Measurements from ENCODE around the gene EMD. TPM values are rescaled to one million over a fixed set of nuclear protein-coding genes. Genes with fewer than 3 reads are reported as not detected.
A peak's percentile ranks its signal among the peaks of the same experiment; 100 is the strongest.

EMD gene
- total and polyA plus RNA-seq, 7 experiments from 2014 or later, result 31.5 to 141 (median 81.7) TPM

- Mint-ChIP-seq H3K36me3 (peaks cover 0 to 21% (median 0%) of the 10 kb centered on the region in 5 donors), H3K4me1 (peaks cover 0 to 25% (median 17%) of the 10 kb centered on the region in 7 donors), H3K27me3 (no peaks in the 10 kb centered on the region), H3K4me3 (peak overlapping the region; percentile 85 to 98 (median 92)), H3K27ac (peak overlapping the region; percentile 87 to 96 (median 88)), H3K9me3 (no peaks in the 10 kb centered on the region)
- intact Hi-C loops (cut with micrococcal nuclease), result loop anchor here (1.0 to 10.0 kb wide), 8 partner anchors 9 to 576 kb away; partner anchors contain the start of genes HCFC1 (in 2 of the 2), ATP6AP1 (in 1 of the 2), EMD (in 1 of the 2) and FAM3A (in 1 of the 2)
- Histone ChIP-seq H3K4me3 (ENCODE audit: low read length) (peak overlapping the region; percentile 82), H3K27me3 (ENCODE audit: control insufficient read depth in 2 of 2, insufficient read depth in 2 of 2, low read length in 2 of 2) (no peaks in the 10 kb centered on the region), H3K36me3 (ENCODE audit: control insufficient read depth in 2 of 3, insufficient read depth in 3 of 3, low read length in 3 of 3) (peaks cover 0 to 28% (median 11%) of the 10 kb centered on the region in 3 experiments), H3K27ac (ENCODE audit: low read depth, low read length) (peak overlapping the region; percentile 91), H3K9me3 (ENCODE audit: control insufficient read depth in 2 of 3, low read length in 3 of 3) (no peaks in the 10 kb centered on the region), H3K4me1 (ENCODE audit: control insufficient read depth in 2 of 2, insufficient read depth in 2 of 2, low read length in 2 of 2) (peaks cover 29 to 37% of the 10 kb centered on the region in 2 donors)
- ATAC-seq (no peak), DNase-seq (no peak)
- ChIA-PET CTCF (interaction anchor here (0.6 kb wide), 2 partner anchors 57 to 110 kb away, joined by 3 read pairs; no protein-coding TSS in a partner anchor), POLR2A (interaction anchor here (0.6 to 4.2 kb wide), 12 partner anchors 12 to 399 kb away, joined by 3 to 45 read pairs (median 4); partner anchors contain the start of genes DNASE1L1 and RPL10)
Observed at GRCh38 chrX:154370300-154371016, 8.6 kb upstream of the EMD start.

- H3K36me3 Mint-ChIP-seq, result peaks cover 0 to 19% (median 0%) of the 10 kb centered on the region in 5 donors
- peak; percentile 77 for ATAC-seq
- ChIA-PET POLR2A (interaction anchor here (0.6 to 4.2 kb wide), 13 partner anchors 8 to 400 kb away, joined by 3 to 45 read pairs (median 4); partner anchors contain the start of genes DNASE1L1, EMD and RPL10), CTCF (interaction anchor here (0.6 kb wide), 1 partner anchor 110 kb away, joined by 3 read pairs; no protein-coding TSS in a partner anchor)
- intact Hi-C loops (cut with micrococcal nuclease), result loop anchor here (1.0 to 10.0 kb wide), 8 partner anchors 8 to 576 kb away; partner anchors contain the start of genes HCFC1 (in 2 of the 2), ATP6AP1 (in 1 of the 2), EMD (in 1 of the 2) and FAM3A (in 1 of the 2)
- DNase-seq, result peak; percentile 73 to 91 (median 89)
- no peaks in the 10 kb centered on the region for H3K9me3 Mint-ChIP-seq
- Histone ChIP-seq H3K4me3 (ENCODE audit: low read length) (peak overlapping the region; percentile 82), H3K4me1 (ENCODE audit: control insufficient read depth in 2 of 2, insufficient read depth in 2 of 2, low read length in 2 of 2) (peaks cover 29 to 37% of the 10 kb centered on the region in 2 donors), H3K27me3 (ENCODE audit: control insufficient read depth in 2 of 2, insufficient read depth in 2 of 2, low read length in 2 of 2) (no peaks in the 10 kb centered on the region), H3K27ac (ENCODE audit: low read depth, low read length) (peak overlapping the region; percentile 91), H3K36me3 (ENCODE audit: control insufficient read depth in 2 of 3, insufficient read depth in 3 of 3, low read length in 3 of 3) (peaks cover 0 to 21% (median 11%) of the 10 kb centered on the region in 3 experiments), H3K9me3 (ENCODE audit: control insufficient read depth in 2 of 3, low read length in 3 of 3) (no peaks in the 10 kb centered on the region)
- peak overlapping the region in 7 of 9 donors; percentile 25 to 77 (median 62) for H3K27ac Mint-ChIP-seq
- H3K4me3 Mint-ChIP-seq, result peak overlapping the region; percentile 77 to 89 (median 83)
- H3K27me3 Mint-ChIP-seq, result no peaks in the 10 kb centered on the region
- peaks cover 0 to 25% (median 17%) of the 10 kb centered on the region in 7 donors for H3K4me1 Mint-ChIP-seq
Observed at GRCh38 chrX:154371017-154371788, 7.9 kb upstream of the EMD start.

DNA sequence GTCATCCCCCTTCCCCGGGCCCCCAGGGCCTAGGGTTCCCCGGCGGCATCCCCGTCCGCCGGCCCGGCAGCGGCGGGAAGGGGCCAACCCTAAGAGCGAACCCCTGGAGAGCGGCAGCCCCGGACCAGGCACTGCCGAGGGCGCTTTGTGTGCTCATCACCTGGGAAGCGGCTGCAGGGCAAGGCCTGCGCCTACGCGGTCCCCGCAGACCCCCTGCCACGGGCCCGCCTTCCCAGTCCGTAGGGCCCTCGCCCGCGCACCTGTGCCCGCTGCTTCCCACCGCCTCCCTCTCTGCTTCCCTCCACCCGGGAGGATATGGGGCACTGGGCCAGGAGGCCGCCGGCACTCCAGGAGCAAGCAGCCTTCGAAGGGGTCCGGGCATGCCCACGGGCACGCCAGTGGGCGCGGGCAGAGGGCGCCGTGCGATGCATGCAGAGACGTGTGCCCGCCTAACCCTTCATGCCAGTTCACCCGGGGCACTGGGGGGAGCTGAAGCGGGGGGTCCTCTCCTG is 7.2 kb upstream of the EMD start:
- Mint-ChIP-seq H3K27me3 (no peaks in the 10 kb centered on the region), H3K4me3 (peak overlapping the region in 9 of 10 donors; percentile 4 to 89 (median 76)), H3K27ac (peak overlapping the region in 2 of 9 donors; percentile 78 to 87), H3K36me3 (peaks cover 0 to 16% (median 0%) of the 10 kb centered on the region in 5 donors), H3K4me1 (peaks cover 0 to 23% (median 14%) of the 10 kb centered on the region in 7 donors), H3K9me3 (no peaks in the 10 kb centered on the region)
- Histone ChIP-seq H3K27ac (ENCODE audit: low read depth, low read length) (peak overlapping the region; percentile 64), H3K4me3 (ENCODE audit: low read length) (peak overlapping the region; percentile 41), H3K36me3 (ENCODE audit: control insufficient read depth in 2 of 3, insufficient read depth in 3 of 3, low read length in 3 of 3) (peaks cover 0 to 14% (median 7%) of the 10 kb centered on the region in 3 experiments), H3K9me3 (ENCODE audit: control insufficient read depth in 2 of 3, low read length in 3 of 3) (no peaks in the 10 kb centered on the region), H3K4me1 (ENCODE audit: control insufficient read depth in 2 of 2, insufficient read depth in 2 of 2, low read length in 2 of 2) (peaks cover 26 to 33% of the 10 kb centered on the region in 2 donors), H3K27me3 (ENCODE audit: control insufficient read depth in 2 of 2, insufficient read depth in 2 of 2, low read length in 2 of 2) (no peaks in the 10 kb centered on the region)
- ATAC-seq (no peak), DNase-seq (no peak)
- intact Hi-C loops (cut with micrococcal nuclease), result loop anchor here (1.0 to 10.0 kb wide), 8 partner anchors 7 to 577 kb away; partner anchors contain the start of genes HCFC1 (in 2 of the 2), ATP6AP1 (in 1 of the 2), EMD (in 1 of the 2) and FAM3A (in 1 of the 2)
- CTCF ChIA-PET, result no interaction called here
- POLR2A ChIA-PET, result no interaction called here

DNA sequence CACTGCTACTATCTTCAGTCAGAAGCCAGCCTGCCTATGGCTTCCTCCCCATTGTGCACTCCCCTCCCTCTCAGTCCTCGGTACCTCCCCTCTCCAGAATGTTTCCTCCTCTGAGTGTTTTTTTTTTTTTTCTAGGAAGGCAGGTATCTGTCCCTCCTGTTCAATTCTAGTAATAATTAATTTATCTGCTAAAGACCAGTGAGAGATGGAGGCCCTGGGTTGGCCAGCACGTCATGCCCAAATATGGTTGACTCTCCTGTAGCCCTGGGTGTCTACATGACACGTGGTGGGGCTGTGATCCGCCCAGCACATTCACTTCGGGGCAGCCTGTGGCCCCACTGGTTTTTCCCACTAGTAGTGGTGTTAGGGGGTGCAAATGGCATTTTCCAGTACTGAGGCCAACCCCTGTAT is 6.5 kb upstream of the EMD start:
- peaks cover 18 to 33% of the 10 kb centered on the region in 2 donors for H3K4me1 ChIP-seq (ENCODE audit: control insufficient read depth in 2 of 2, insufficient read depth in 2 of 2, low read length in 2 of 2)
- H3K27me3 Mint-ChIP-seq, result no peaks in the 10 kb centered on the region
- H3K9me3 Mint-ChIP-seq, result no peaks in the 10 kb centered on the region
- peaks cover 0 to 16% (median 0%) of the 10 kb centered on the region in 5 donors for H3K36me3 Mint-ChIP-seq
- ATAC-seq (no peak), DNase-seq (no peak)
- peaks cover 0 to 7% (median 1%) of the 10 kb centered on the region in 3 experiments for H3K36me3 ChIP-seq (ENCODE audit: control insufficient read depth in 2 of 3, insufficient read depth in 3 of 3, low read length in 3 of 3)
- CTCF ChIA-PET, result interaction anchor here (0.6 to 2.0 kb wide), 7 partner anchors 11 to 164 kb away, joined by 3 to 13 read pairs (median 4); no protein-coding TSS in a partner anchor
- intact Hi-C loops (cut with micrococcal nuclease), result loop anchor here (1.0 to 10.0 kb wide), 4 partner anchors 142 to 578 kb away; partner anchors contain the start of genes FAM3A (in 1 of the 2), IDH3G (in 1 of the 2), MECP2 (in 1 of the 2) and SSR4 (in 1 of the 2)
- peak overlapping the region; percentile 41 for H3K4me3 ChIP-seq (ENCODE audit: low read length)
- H3K9me3 ChIP-seq (ENCODE audit: control insufficient read depth in 2 of 3, low read length in 3 of 3), result no peaks in the 10 kb centered on the region
- peak overlapping the region in 7 of 9 donors; percentile 10 to 87 (median 78) for H3K27ac Mint-ChIP-seq
- peak overlapping the region; percentile 39 to 89 (median 75) for H3K4me3 Mint-ChIP-seq
- H3K27me3 ChIP-seq (ENCODE audit: control insufficient read depth in 2 of 2, insufficient read depth in 2 of 2, low read length in 2 of 2), result no peaks in the 10 kb centered on the region
- POLR2A ChIA-PET, result interaction anchor here (0.6 to 2.1 kb wide), 6 partner anchors 11 to 445 kb away, joined by 3 to 14 read pairs (median 8); partner anchors contain the start of gene RPL10
- H3K4me1 Mint-ChIP-seq, result peaks cover 0 to 24% (median 13%) of the 10 kb centered on the region in 7 donors
- H3K27ac ChIP-seq (ENCODE audit: low read depth, low read length), result peak overlapping the region; percentile 11

GRCh38 chrX:154373340-154374306 is 5.5 kb upstream of the EMD start:
- Histone ChIP-seq H3K27me3 (ENCODE audit: control insufficient read depth in 2 of 2, insufficient read depth in 2 of 2, low read length in 2 of 2) (no peaks in the 10 kb centered on the region), H3K4me3 (ENCODE audit: low read length) (peak overlapping the region; percentile 51), H3K27ac (ENCODE audit: low read depth, low read length) (peak overlapping the region; percentile 48), H3K36me3 (ENCODE audit: control insufficient read depth in 2 of 3, insufficient read depth in 3 of 3, low read length in 3 of 3) (no peaks in the 10 kb centered on the region), H3K9me3 (ENCODE audit: control insufficient read depth in 2 of 3, low read length in 3 of 3) (no peaks in the 10 kb centered on the region), H3K4me1 (ENCODE audit: control insufficient read depth in 2 of 2, insufficient read depth in 2 of 2, low read length in 2 of 2) (peaks cover 10 to 26% of the 10 kb centered on the region in 2 donors)
- no peaks in the 10 kb centered on the region for H3K27me3 Mint-ChIP-seq
- no peak for ATAC-seq
- intact Hi-C loops (cut with micrococcal nuclease), result loop anchor here (1.0 to 10.0 kb wide), 4 partner anchors 141 to 579 kb away; partner anchors contain the start of genes FAM3A (in 1 of the 2), IDH3G (in 1 of the 2), MECP2 (in 1 of the 2) and SSR4 (in 1 of the 2)
- H3K36me3 Mint-ChIP-seq, result peaks cover 0 to 10% (median 0%) of the 10 kb centered on the region in 5 donors
- ChIA-PET POLR2A (interaction anchor here (0.6 to 2.1 kb wide), 10 partner anchors 10 to 446 kb away, joined by 3 to 14 read pairs (median 4); partner anchors contain the start of gene RPL10), CTCF (interaction anchor here (0.6 to 2.0 kb wide), 15 partner anchors 8 to 163 kb away, joined by 3 to 13 read pairs (median 4); partner anchors contain the start of gene RPL10)
- H3K9me3 Mint-ChIP-seq, result no peaks in the 10 kb centered on the region
- H3K27ac Mint-ChIP-seq, result peak overlapping the region in 4 of 9 donors; percentile 41 to 62 (median 50)
- peaks cover 0 to 17% (median 7%) of the 10 kb centered on the region in 7 donors for H3K4me1 Mint-ChIP-seq
- DNase-seq, result no peak
- H3K4me3 Mint-ChIP-seq, result peak overlapping the region; percentile 53 to 85 (median 56)
